HepG2 (cell line): ENCODE data around the gene CEBPB. TPM values are rescaled to one million over a fixed set of nuclear protein-coding genes. Genes with fewer than 3 reads are reported as not detected.

ENCODE experiments used
- ATF6 ChIP-seq: sonication (generic); formaldehyde crosslinking; conservative IDR thresholded peaks from 2 replicates; pipeline ENCODE4 v1.4.0; 2020; ENCODE audit warnings: missing genetic modification reagents
- ERF ChIP-seq: IDR thresholded peaks from 2 replicates; pipeline ENCODE4 v1.6.1; 2018; ENCODE audit warnings: missing biosample characterization, missing genetic modification reagents
- GMEB1 ChIP-seq: sonication (generic); formaldehyde crosslinking; IDR thresholded peaks from 2 replicates; pipeline ENCODE4 v1.5.1; 2020; ENCODE audit warnings: missing genetic modification reagents, mild to moderate bottlenecking, borderline replicate concordance
- IRF1 ChIP-seq: sonication (generic); formaldehyde crosslinking; IDR thresholded peaks from 2 replicates; pipeline ENCODE4 v1.4.0; 2020; ENCODE audit warnings: low read depth, mild to moderate bottlenecking, missing genetic modification reagents
- KDM5A ChIP-seq: fragments of 200-600 bp; sonication (generic); IDR thresholded peaks from 2 replicates; pipeline ENCODE4 v1.7.0; 2018; ENCODE audit warnings: antibody characterized with exemption, mild to moderate bottlenecking, low read length, borderline replicate concordance
- NFATC3 ChIP-seq: sonication (generic); formaldehyde crosslinking; IDR thresholded peaks from 2 replicates; pipeline ENCODE4 v1.5.1; 2020; ENCODE audit warnings: mild to moderate bottlenecking, missing genetic modification reagents
- SMAD1 ChIP-seq: sonication (generic); formaldehyde crosslinking; IDR thresholded peaks from 2 replicates; pipeline ENCODE4 v1.4.0; 2020; ENCODE audit warnings: missing genetic modification reagents, low read depth, mild to moderate bottlenecking, borderline replicate concordance
- ZNF143 ChIP-seq: sonication (generic); formaldehyde crosslinking; IDR thresholded peaks from 2 replicates; pipeline ENCODE4 v1.4.0; 2020; ENCODE audit warnings: missing genetic modification reagents
- ZNF800 ChIP-seq: sonication (generic); formaldehyde crosslinking; IDR thresholded peaks from 2 replicates; pipeline ENCODE4 v1.4.0; 2020; ENCODE audit warnings: missing genetic modification reagents
- polyA plus RNA-seq, 8 experiments: library from polyadenylated mRNA; depleted of rRNA in 3 of 8; stranded (reverse) in 7 of 8; unstranded in 1 of 8; fragments of >200 nt; fragmentation: Illumina TruSeq in 4 of 8; extraction: Trizol in 4 of 8; gene quantifications; 2 replicates each; pipeline versions ENCODE4 v1.2.1 to v1.2.3, GENCODE V29; 2011 to 2016; ENCODE audit warnings: low read depth in 4 of 8, missing spikeins in 1 of 8, mixed read lengths in 1 of 8; ENCODE audit not compliant: insufficient read depth in 1 of 8
- total RNA-seq, 5 experiments: library from RNA; depleted of rRNA; stranded (reverse); fragments of >200 nt; fragmentation: Illumina TruSeq; extraction: Trizol; gene quantifications; 2 replicates each; pipeline ENCODE4 v1.2.3, GENCODE V29; 2016; ENCODE audit warnings: low read depth in 1 of 5
- TF ChIP-seq, protein P1 (sequence below): sonication (generic); formaldehyde crosslinking; IDR thresholded peaks from 2 replicates; pipeline ENCODE4 v1.9.0; 2021; ENCODE audit warnings: mild to moderate bottlenecking, missing genetic modification reagents
- TF ChIP-seq, protein P2 (sequence below): sonication (generic); formaldehyde crosslinking; IDR thresholded peaks from 2 replicates; pipeline ENCODE4 v1.4.0; 2020; ENCODE audit warnings: missing genetic modification reagents

Gene CEBPB
- total and polyA plus RNA-seq, 2 of the 13 experiments (the other 11 are each of a cell fraction or from before 2014, with no cell fraction given): 18.5 to 28.2 TPM

DNA sequence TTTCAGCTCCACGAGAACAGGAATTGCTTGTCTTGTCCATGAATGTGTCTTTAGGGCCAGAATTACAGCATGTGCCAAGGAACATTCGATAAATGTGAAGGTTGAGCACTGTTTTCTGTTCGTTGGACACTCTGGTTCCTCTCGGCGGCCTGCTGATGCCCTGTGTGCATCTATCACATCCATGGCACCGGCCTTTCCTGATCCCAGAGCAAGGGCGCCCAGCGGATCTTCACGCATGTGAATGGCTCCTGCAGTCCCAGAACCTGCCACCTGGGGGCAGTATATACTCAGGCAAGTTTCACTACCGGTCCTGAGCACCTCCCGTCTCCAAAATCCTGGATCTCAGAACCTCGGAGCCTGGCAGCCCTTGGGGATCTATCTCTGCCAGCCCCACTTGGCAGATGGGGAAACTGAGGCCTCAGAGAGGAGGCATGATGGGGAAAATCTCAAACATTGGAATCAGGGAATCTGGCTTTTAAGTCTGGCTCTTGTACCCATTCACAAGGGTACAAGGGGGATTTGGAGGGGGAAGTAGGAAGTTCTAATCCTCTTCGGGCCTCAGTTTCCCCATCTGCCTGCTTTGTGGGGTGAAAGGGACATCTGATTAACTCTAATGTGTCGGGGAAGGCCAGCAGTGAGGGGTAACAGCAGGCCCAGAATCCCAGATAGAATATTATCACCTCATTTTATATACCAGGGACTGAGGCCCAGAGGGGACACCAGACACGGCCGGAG is 4.3 kb upstream of the CEBPB start (continued):
- TF ChIP-seq, protein P1, sequence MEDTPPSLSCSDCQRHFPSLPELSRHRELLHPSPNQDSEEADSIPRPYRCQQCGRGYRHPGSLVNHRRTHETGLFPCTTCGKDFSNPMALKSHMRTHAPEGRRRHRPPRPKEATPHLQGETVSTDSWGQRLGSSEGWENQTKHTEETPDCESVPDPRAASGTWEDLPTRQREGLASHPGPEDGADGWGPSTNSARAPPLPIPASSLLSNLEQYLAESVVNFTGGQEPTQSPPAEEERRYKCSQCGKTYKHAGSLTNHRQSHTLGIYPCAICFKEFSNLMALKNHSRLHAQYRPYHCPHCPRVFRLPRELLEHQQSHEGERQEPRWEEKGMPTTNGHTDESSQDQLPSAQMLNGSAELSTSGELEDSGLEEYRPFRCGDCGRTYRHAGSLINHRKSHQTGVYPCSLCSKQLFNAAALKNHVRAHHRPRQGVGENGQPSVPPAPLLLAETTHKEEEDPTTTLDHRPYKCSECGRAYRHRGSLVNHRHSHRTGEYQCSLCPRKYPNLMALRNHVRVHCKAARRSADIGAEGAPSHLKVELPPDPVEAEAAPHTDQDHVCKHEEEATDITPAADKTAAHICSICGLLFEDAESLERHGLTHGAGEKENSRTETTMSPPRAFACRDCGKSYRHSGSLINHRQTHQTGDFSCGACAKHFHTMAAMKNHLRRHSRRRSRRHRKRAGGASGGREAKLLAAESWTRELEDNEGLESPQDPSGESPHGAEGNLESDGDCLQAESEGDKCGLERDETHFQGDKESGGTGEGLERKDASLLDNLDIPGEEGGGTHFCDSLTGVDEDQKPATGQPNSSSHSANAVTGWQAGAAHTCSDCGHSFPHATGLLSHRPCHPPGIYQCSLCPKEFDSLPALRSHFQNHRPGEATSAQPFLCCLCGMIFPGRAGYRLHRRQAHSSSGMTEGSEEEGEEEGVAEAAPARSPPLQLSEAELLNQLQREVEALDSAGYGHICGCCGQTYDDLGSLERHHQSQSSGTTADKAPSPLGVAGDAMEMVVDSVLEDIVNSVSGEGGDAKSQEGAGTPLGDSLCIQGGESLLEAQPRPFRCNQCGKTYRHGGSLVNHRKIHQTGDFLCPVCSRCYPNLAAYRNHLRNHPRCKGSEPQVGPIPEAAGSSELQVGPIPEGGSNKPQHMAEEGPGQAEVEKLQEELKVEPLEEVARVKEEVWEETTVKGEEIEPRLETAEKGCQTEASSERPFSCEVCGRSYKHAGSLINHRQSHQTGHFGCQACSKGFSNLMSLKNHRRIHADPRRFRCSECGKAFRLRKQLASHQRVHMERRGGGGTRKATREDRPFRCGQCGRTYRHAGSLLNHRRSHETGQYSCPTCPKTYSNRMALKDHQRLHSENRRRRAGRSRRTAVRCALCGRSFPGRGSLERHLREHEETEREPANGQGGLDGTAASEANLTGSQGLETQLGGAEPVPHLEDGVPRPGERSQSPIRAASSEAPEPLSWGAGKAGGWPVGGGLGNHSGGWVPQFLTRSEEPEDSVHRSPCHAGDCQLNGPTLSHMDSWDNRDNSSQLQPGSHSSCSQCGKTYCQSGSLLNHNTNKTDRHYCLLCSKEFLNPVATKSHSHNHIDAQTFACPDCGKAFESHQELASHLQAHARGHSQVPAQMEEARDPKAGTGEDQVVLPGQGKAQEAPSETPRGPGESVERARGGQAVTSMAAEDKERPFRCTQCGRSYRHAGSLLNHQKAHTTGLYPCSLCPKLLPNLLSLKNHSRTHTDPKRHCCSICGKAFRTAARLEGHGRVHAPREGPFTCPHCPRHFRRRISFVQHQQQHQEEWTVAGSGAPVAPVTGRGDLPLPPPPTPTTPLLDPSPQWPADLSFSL (CRISPR knock-in tag): no peak
- TF ChIP-seq ZNF143 (CRISPR knock-in tag) (0 out of 2 replicates have a peak, but pooled peaks have one; percentile 28), SMAD1 (peak; percentile 63; the same call in 1 of the 2 replicates), IRF1 (no peak), KDM5A (no peak), ZNF800 (0 out of 2 replicates have a peak, but pooled peaks have one; percentile 72), GMEB1 (peak; percentile 35; the same call in 1 of the 2 replicates), ATF6 (CRISPR knock-in tag) (peak; percentile 71; the same call in 1 of the 2 replicates), NFATC3 (CRISPR knock-in tag) (0 out of 2 replicates have a peak, but pooled peaks have one; percentile 26), ERF (CRISPR knock-in tag) (peak; percentile 95)
- TF ChIP-seq, protein P2, sequence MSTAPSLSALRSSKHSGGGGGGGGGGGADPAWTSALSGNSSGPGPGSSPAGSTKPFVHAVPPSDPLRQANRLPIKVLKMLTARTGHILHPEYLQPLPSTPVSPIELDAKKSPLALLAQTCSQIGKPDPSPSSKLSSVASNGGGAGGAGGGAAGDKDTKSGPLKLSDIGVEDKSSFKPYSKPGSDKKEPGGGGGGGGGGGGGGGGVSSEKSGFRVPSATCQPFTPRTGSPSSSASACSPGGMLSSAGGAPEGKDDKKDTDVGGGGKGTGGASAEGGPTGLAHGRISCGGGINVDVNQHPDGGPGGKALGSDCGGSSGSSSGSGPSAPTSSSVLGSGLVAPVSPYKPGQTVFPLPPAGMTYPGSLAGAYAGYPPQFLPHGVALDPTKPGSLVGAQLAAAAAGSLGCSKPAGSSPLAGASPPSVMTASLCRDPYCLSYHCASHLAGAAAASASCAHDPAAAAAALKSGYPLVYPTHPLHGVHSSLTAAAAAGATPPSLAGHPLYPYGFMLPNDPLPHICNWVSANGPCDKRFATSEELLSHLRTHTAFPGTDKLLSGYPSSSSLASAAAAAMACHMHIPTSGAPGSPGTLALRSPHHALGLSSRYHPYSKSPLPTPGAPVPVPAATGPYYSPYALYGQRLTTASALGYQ (CRISPR knock-in tag): peak; percentile 56; the same call in 1 of the 2 replicates
